ENCODE measurements around the gene WRAP53. TPM values are rescaled to one million over a fixed set of nuclear protein-coding genes. Genes with fewer than 3 reads are reported as not detected.

Gene WRAP53
- total and polyA plus RNA-seq, 10 of the 15 experiments (the other 5 are each of a cell fraction or from before 2014, with no cell fraction given): 1.9 to 42.0 (median 21.9) TPM

- no peak for TF ChIP-seq CEBPZ (IDR thresholded peaks at IDR 0.05; ENCODE audit: low read depth, low read length)
- TF ChIP-seq SMARCA5 (IDR thresholded peaks at IDR 0.05): no peak
- TF ChIP-seq RAD21 (IDR thresholded peaks at IDR 0.05; ENCODE audit: insufficient read depth, low read depth, low read length): 0 out of 2 replicates have a peak, but pooled peaks have one; percentile 7
- no peak for TF ChIP-seq MLLT1 (IDR thresholded peaks at IDR 0.05)
- no peak for TF ChIP-seq MAX (IDR thresholded peaks at IDR 0.05; ENCODE audit: low read depth, low read length)
- TF ChIP-seq PKNOX1 (IDR thresholded peaks at IDR 0.05): no peak
- no peak for TF ChIP-seq SRF (IDR thresholded peaks at IDR 0.05; ENCODE audit: low read depth in 2 of 2, low read length in 2 of 2)
- TF ChIP-seq PAX8 (IDR thresholded peaks at IDR 0.05): no peak
- no peak for TF ChIP-seq SPI1 (IDR thresholded peaks at IDR 0.05; ENCODE audit: borderline replicate concordance, insufficient read depth, low read depth, low read length)
- peak; percentile 88 for TF ChIP-seq BMI1 (IDR thresholded peaks at IDR 0.05; ENCODE audit: borderline replicate concordance)
- TF ChIP-seq USF2 (IDR thresholded peaks at IDR 0.05; ENCODE audit: borderline replicate concordance, low read depth, low read length): no peak
- TF ChIP-seq POLR2AphosphoS2 (IDR thresholded peaks at IDR 0.05; ENCODE audit: low read depth, low read length): no peak
- peak; percentile 5 for TF ChIP-seq MEF2B (IDR thresholded peaks at IDR 0.05; ENCODE audit: partially characterized antibody, poor library complexity, severe bottlenecking)
- TF ChIP-seq SMAD5 (IDR thresholded peaks at IDR 0.05; ENCODE audit: low read depth): no peak
- TF ChIP-seq CBX5 (IDR thresholded peaks at IDR 0.05; ENCODE audit: low read depth): no peak
- TF ChIP-seq CEBPB (IDR thresholded peaks at IDR 0.05; ENCODE audit: borderline replicate concordance in 1 of 2, low read depth in 2 of 2, low read length in 2 of 2): no peak
- no peak for TF ChIP-seq KLF5 (IDR thresholded peaks at IDR 0.05; ENCODE audit: partially characterized antibody)
- TF ChIP-seq LARP7 (IDR thresholded peaks at IDR 0.05): no peak
Measured at GRCh38 chr17:7716901-7717755, 28.9 kb downstream of the WRAP53 start, which contains the start of gene DNAH2 (continued).
